Inflammatory macrophage (primary cell): Measurements from ENCODE around the gene ATP4B.

Experiments used
- DNase-seq, 2 donors: peaks; one replicate each; pipeline ENCODE4 v3.0.0-alpha.2; 2020 to 2022

Gene ATP4B

GRCh38 chr13:113605461-113605860, 52.5 kb downstream of the ATP4B start:
- DNase-seq, result no peak

GRCh38 chr13:113604186-113604585, 53.8 kb downstream of the ATP4B start:
- DNase-seq, result no peak

GRCh38 chr13:113603116-113603710, 54.8 kb downstream of the ATP4B start:
- DNase-seq, result no peak

GRCh38 chr13:113602291-113602988, 55.6 kb downstream of the ATP4B start:
- no peak for DNase-seq

- no peak for DNase-seq
These were observed 56.6 kb downstream of the ATP4B start for GRCh38 chr13:113601166-113602070.

GRCh38 chr13:113599391-113599790, 58.6 kb downstream of the ATP4B start:
- no peak for DNase-seq
